HG03354 (cell line): ENCODE measurements around the gene FAM118A.
A peak's percentile ranks its signal among the peaks of the same experiment; 100 is the strongest.

Experiments
- ATAC-seq: cut with Tn5 transposase; IDR thresholded peaks from one replicate; pipeline ENCODE4 v1.9.1; 2021; ENCODE audit warnings: mild to moderate bottlenecking; ENCODE audit not compliant: unreplicated experiment, poor library complexity, severe bottlenecking

FAM118A gene

GRCh38 chr22:45306139-45306538 is 3.6 kb upstream of the FAM118A start:
- ATAC-seq, result no peak

GRCh38 chr22:45308391-45308956 is 1.3 kb upstream of the FAM118A start:
- no peak for ATAC-seq

GRCh38 chr22:45308957-45309421 is 745 bp upstream of the FAM118A start:
- ATAC-seq, result no peak

GRCh38 chr22:45310331-45310976 is 720 bp downstream of the FAM118A start:
- ATAC-seq, result no peak

GRCh38 chr22:45310977-45311531 is 1.3 kb downstream of the FAM118A start:
- no peak for ATAC-seq

- no peak for ATAC-seq
Measured at GRCh38 chr22:45312415-45312814, 2.7 kb downstream of the FAM118A start.

- no peak for ATAC-seq
Measured at GRCh38 chr22:45312856-45313255, 3.1 kb downstream of the FAM118A start.

- ATAC-seq, result no peak
Measured at GRCh38 chr22:45314054-45314721, 4.5 kb downstream of the FAM118A start.

GRCh38 chr22:45314786-45315185 is 5.1 kb downstream of the FAM118A start:
- no peak for ATAC-seq

GRCh38 chr22:45316796-45317526 is 7.2 kb downstream of the FAM118A start:
- ATAC-seq, result no peak

GRCh38 chr22:45317551-45318167 is 7.9 kb downstream of the FAM118A start:
- ATAC-seq, result no peak

- peak; percentile 75 for ATAC-seq
Measured at GRCh38 chr22:45318168-45318557, 8.4 kb downstream of the FAM118A start.

GRCh38 chr22:45318558-45319323 is 9.0 kb downstream of the FAM118A start:
- peak; percentile 34 for ATAC-seq

- no peak for ATAC-seq
Measured at GRCh38 chr22:45319324-45319685, 9.6 kb downstream of the FAM118A start.

- no peak for ATAC-seq
Measured at GRCh38 chr22:45320357-45320976, 10.7 kb downstream of the FAM118A start.

GRCh38 chr22:45321827-45322226 is 12.1 kb downstream of the FAM118A start:
- ATAC-seq, result no peak

- ATAC-seq, result no peak
Measured at GRCh38 chr22:45322873-45323525, 13.3 kb downstream of the FAM118A start.

- no peak for ATAC-seq
Measured at GRCh38 chr22:45323695-45324094, 14.0 kb downstream of the FAM118A start.
